ENCODE results near the gene CNPY1.
A peak's percentile ranks its signal among the peaks of the same experiment; 100 is the strongest.

CNPY1 gene

DNA sequence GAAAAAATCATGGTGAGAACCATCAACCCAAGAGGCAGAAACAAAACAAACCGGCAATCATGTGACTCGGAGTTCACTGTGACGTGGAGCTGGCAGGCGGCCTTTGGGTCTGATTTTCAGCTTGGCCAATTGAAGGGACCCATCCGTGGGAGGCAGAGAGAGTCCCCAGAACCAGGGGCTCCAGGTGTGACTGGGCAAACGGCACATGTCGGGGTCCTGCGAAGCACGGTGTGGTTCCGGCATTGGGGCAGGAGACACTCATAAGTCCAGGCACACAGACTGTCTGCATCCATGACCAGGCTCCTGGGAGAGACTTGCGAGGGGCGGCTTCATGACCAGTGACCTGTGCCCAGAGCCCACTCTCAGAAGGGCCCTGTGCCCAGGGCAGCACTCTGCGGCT lies 12.6 kb upstream of the CNPY1 start:
- DNase-seq (ENCODE audit: low read depth in 2 of 2), result no peak

DNA sequence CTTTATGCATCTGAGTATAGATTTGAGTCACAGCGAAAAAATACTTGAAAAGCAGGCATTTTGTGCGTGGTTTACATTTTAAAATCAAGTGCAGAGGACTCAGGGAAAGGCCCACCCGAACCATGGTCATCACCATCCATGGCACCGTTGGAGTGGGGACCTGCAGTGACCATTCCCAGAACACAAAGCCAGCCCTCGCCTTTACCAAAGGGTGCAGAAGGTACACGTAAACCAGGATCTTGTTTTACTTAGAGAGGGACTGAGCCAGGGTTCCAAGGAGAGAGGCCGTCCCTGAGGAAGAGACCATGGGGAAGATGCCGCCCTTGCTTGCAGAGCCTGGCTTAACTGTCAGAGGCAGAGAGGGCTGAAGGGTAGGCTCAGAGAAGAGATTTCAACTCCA lies 12.0 kb upstream of the CNPY1 start:
- DNase-seq (ENCODE audit: low read depth in 2 of 2), result no peak

DNA sequence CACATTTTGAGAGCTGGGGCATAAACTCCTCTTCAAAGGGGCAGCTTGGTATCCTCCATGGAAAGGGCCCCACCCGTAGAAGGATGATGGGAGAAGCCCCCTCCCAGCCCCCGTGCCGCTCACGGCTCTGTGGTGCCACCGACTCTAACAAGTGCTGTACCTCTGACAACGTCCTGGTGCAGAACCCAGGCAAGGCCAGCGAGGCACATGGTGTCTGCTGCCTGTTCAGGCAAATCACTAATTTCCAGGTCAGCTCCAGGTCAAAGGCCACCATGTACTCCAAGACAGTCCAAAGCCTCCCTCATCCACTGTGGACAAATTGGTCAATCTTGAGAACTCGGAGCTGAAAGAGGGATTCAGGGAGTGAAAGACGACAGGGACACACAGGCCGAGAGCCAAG lies 11.4 kb upstream of the CNPY1 start:
- DNase-seq (ENCODE audit: low read depth in 2 of 2), result no peak

DNA sequence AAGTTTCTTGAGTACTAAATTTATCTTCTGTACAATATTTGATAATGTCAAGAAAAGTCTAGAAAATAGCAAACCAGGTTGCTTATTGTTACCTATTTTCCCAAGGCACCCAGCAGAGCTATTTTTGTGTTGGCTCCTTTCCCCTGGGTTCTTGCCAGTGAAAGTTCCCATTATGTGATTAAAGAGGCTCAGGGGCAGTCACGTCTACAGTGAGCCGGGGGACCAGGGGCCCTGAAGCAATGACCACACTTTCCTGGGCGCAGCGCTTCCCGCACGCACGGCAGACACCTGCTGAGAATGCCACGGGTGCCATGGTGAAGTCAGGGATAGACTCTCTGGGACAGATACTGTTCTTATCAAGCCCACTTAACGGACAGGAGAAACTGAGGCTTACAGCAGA lies 10.4 kb upstream of the CNPY1 start:
- DNase-seq (ENCODE audit: low read depth in 2 of 2), result no peak

DNA sequence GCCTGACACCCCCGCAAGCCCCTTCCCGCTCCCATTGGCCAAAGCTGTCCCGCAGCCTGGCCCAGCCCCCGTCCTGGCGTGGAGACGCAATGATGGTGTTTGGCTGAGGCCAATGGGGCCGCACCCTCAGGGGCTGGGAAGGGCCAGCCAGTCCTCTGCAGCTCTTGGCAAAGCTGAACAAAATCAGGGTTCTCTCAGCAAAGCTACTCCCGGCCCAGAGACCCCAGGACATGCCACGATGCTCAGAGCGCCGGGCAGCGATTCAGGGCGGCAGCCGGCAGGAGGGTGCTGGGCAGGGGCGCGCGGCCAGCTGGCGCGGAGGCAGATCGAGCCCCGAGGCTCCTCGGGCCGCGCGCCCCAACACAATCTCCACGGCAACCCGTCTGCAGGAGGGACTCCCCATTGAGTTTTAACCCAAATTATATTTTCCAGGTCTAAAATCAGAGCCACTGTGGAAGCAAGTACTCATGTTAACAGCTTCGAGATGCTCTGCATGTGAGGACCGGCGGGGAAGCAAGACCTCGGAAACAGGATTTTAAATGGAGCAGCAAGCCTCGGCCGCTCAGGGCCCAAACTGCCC lies 8.8 kb upstream of the CNPY1 start:
- DNase-seq (ENCODE audit: low read depth in 2 of 2), result no peak

DNA sequence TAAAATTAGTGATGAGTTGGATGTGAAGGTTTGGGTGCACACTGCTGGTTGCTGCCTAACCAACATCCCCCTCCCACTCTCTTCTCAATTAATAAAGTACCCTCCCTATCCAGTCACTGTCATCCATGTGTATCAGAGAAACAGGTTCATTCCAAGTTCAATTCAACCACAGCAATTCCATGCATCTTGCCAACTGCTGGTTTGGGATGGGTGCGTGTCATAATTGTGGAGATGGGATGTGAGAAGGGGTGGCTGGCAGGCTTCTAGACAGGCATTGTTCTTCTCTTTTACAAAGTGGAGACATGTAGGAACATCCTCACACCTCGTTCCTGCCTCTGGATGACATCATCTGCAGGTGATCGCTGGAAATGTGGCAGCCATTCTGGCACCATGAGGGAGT lies 7.5 kb upstream of the CNPY1 start:
- DNase-seq (ENCODE audit: low read depth in 2 of 2), result no peak

DNA sequence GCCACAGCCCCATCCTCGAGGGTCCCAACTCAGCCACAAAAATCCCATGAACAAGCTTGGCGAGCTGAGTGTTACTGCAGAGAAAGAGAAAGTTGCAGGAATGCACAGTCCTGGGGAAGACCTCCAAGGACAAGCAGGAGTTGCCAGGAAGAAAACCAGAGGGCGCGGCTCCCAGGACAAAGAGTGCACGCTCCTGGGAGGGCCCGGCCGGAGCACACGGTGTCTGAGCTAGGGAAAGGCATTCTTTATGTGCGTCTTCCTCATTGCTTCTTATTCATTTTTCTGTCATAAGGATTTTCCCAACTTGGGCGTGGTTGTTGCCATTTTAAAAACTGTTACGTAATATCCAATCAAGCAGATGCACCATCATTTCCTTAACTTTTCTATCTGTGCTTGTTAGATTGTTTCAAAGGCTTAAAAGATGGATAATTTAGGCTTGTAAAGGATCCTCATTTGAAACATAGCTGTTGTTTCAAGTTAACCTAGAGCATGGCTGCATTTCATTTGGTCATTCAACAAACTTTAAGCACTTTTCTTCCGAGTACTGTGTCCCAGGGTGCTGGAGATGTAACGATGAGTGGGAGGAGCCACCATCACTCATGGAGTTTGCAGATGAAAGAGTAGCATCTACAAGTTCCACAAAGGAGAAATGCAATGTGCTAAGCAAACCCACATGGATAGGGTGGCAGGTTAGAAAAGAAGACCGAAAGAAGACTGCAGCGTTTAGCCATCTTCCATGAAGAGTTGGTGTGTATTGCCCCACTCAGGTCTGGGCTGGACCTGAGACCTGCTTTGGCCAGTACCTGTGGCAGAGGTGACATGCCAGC lies 5.6 kb upstream of the CNPY1 start:
- DNase-seq (ENCODE audit: low read depth in 2 of 2), result no peak

DNA sequence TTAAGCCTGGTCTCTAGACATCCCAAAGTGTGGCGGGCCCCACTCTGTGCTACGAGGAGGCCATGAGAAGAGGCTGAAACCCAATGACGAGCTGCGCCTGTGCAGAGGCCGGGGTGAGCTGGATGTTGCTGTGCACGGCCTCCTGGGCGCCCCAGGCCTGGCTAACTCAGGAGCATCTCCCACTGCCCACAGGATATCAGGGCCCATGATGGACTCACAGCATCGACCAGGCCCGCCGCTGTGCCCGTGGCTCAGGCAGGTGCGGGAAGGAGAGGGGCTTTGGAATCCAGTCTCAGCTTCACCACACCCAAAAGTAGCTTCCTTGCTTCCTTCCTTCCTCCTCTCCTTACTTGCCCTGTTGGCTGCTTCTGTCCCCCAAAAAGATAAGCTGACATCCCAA lies 4.6 kb upstream of the CNPY1 start:
- no peak for DNase-seq (ENCODE audit: low read depth in 2 of 2)

DNA sequence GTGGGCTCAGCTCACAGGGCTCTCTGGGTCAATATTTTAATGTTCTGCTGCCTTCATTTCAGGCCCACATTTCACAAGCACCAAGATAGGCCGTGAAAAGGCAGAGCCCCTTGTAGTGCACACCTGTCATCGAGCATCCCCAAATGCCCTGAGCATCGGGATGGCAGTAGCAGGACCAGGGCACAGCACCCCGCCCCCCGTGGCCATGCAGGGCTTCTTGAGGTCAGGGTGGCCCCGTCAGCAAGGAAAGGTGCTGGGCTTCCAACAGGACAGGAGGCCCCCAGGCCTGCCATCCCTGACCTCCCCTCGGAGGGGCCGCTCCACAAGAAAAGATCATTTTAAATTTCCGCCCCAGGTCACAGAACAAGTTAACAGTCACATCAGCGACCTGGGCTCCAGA lies 2.9 kb upstream of the CNPY1 start:
- DNase-seq (ENCODE audit: low read depth in 2 of 2), result no peak

DNA sequence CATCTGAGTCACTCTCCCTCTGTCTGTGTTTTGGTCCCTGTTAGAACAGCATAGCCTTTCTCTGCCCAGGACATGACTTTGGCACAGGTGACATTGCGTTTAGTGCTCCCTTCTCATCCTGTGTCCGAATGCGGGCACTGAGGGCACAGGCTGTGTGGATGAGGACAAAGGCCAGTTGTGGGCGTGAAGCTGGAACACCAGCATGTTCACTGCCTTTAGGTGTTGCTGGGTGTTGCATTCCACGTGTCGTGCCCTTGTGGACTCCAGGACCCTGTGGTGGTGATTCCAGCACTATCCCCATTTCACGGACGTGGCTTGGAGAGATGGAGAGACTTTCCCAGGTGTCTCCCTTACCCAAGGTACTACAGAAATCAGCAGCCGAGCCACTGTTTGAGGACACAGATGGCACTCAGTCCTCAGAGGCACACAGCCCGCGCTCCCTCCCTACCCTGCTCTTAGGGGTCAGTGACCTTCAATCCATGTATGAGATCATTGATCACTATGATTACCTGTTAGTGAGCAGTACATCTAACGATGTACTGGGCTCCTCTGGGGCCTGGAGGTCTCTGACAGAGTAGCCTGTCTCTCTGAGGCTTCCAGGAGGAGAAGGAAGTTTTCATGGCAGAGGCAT lies 917 bp upstream of the CNPY1 start:
- no peak for DNase-seq (ENCODE audit: low read depth in 2 of 2)

DNA sequence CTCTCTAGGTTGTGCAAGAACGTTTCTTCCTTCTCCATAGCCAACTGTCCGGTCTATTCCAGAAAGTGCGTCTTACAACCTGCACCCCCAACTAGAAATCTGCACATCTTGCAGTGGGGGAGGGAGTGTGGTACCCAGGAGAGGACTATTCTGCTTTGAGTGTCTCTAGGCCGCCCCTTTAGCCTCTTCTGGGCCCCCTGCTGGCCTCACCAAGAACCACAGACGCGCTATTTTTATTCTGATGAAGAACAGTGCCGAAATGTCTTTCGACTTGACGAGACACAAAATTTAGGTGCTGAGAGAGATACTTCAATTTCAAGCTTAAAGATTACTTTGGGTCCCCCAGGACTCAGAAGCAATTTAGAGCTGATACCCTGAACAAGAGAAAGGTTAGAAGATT lies 1.0 kb downstream of the CNPY1 start:
- no peak for DNase-seq (ENCODE audit: low read depth in 2 of 2)

DNA sequence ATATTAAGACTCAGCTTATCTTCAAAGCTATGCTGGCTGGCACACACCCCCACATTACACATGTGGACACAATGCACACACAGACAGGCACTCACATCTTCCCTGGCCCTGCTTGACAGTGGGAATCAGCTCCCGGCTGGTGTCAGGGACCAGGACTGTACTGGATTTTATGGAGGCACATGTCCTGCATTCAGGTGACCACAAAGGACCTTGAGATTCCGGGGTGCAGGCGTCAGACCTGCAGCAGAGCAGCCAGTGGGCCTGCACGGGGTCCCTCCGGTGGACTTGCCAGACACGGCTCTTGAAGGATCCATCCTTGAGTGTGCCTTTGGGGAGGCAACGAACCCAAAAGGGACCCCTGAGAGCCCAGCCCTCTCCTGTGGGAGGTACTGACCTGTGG lies 1.9 kb downstream of the CNPY1 start:
- DNase-seq (ENCODE audit: low read depth in 2 of 2), result no peak

DNA sequence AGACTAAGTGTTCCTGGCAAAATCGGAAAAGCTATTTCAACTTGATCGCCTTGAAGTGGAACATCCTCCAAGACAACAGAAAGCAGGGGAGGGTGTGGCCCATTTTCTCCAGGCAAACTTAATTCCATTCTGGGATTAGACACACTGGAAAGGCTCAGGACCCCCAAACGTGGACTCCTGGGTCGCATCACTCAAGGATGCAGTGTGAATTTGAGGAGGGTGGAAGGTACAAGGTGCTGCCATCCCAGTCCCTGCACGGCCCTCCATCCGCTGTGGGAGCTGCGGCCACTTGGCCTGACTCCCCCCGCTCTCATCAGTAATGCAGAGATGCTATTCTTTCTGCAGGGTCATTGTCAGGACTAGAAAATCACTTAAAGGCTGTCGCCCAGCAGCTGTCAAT lies 2.4 kb downstream of the CNPY1 start:
- no peak for DNase-seq (ENCODE audit: low read depth in 2 of 2)

DNA sequence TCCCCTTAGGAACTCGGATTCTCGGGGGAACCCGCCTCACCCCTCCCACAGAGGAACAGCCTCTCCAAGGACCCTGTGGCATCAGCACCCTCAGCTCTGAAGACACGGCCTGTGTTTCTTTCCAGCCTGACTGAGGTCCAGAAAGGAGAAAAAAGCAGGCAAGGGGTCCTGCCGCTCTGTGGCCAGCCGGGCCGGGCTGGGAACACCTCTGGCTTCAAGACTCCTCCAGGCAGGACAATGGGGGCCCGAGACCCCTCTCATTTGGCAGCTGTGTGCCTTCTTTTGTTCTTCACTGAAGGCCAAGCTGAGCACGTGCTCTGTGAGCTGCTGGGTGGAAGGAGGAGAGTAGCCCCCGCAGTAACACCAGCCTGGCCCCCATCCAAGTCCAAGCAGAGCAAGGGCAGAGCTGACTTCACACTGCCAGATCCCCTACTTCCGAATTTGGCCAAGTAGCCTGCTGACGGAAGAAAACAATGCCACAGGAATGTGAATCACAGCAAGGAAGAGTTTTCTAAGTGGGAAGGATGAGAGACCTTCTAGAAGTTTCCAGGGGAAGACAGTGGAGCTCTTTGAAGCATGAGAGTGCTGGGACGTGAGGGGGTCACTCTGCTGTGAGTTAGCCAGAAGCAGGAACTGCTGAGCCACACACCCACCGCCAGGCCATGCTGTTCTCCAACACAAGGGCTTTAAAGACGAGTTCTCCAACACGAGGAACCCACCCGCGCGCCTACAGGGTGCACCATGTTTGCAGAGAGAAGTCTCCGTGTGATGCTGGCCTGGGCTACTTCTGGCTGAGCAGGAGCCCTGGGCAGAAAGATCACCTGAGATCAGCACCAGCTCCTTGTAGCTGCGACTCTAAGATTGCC lies 3.1 kb downstream of the CNPY1 start:
- DNase-seq (ENCODE audit: low read depth in 2 of 2), result no peak

DNA sequence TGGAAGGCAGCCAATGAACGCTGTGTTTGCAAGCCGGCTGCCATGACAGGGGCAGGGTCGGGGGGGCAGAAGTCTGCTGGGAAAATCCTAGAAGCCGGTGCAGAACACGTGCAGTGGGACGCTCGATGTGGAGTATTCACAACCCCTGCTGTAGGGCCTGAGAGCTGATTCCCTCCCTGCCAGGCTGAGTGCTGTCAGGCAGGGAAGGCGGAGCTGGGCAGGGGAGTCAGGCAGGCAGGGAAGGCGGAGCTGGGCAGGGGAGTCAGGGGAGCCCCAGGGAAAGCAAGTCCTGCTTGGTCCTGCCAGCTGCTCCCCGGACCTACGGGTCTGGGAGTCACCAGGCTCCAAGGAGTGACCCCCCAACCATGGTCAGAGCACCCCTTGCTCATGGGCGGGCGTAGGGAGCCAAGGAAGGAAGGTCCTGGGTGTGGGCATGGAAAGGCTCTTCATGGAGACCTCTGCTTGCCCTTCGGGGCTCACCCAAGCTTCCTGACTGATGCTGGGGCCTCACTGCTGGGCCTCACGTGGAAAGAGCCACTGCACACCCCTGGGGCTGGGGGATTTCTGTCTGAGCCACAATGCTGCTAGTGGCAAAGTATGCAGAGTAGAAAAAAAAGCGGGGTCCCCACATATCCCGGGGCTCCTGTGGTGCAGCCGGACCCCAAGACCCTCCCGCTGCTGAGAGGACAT lies 4.2 kb downstream of the CNPY1 start:
- no peak for DNase-seq (ENCODE audit: low read depth in 2 of 2)

DNA sequence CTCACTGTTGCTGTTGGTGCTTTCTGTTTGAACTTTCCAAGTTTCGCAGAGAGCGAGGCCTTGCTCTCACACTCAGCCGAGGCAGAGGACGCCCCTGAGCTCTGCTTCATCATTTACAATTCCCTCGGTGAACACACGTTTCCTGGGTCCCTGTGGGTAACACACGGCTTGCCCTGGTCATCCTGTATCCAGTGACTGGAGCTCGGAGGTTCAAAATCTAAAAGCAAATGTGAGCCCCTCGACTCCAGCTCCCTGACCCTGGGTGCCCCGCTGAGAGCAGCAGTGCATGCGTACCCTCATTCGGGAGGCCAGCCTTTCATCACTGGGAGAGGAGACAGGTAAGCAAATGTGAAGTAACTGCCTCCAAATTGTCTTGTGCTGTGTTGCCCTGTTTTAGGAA lies 5.8 kb downstream of the CNPY1 start:
- DNase-seq (ENCODE audit: low read depth in 2 of 2), result no peak

DNA sequence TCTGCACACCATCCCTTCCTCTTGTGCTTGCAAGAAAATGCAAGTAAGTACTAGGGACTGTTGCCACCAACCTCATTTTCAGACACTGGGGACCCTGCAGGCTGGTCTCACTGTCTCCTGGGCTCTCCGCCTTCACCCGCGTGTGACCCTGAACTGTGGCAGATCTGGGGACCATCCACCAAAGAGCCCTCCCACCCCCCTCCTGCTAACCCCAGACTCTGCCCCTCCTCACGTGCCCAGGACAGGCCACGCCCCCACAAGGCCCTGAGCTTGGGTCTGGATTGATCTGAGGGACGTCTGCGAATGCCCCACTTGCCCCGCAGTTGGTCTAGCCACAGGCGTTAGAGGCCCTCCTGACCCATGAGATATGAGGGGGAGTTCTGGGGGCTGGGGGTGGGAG lies 8.1 kb downstream of the CNPY1 start:
- no peak for DNase-seq (ENCODE audit: low read depth in 2 of 2)

DNA sequence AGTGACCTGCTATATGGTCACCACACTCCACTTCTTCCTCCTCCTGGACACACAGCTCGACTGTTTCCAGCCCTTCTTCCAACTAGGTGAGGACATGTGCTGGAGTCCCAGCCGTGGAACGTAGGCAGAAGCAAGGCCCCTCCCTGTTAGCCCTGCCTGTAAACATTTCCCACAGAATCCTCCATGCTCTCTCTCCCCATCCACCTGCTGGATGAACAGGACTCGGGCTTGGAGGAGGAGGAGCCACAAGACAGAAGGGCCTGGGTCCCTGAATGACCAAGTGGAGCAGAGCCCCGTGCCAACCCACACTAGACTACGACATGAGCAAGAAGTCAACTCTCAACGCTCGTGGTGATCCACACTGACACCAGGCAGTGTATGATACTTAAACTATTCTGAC lies 9.9 kb downstream of the CNPY1 start:
- no peak for DNase-seq (ENCODE audit: low read depth in 2 of 2)

DNA sequence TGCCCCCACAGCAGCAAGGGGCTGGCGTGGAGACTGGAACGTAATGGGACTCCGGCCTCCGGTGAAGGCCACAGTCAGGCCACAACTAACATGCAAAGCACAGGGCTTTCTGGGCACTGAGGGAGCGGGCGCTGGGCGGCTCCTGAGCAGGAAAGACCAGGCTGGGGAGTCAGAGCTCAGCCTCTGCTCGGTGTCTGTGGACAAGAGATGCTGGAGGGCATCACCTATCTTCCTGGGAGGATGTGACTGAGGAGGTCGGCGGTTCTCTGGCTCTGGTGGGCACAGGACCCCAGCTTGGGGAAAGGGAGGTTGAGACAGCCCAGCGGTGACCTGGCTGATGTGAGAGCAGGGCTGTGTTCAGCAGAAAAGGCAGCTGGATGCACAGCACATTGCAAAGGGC lies 11.7 kb downstream of the CNPY1 start:
- no peak for DNase-seq (ENCODE audit: low read depth in 2 of 2)

DNA sequence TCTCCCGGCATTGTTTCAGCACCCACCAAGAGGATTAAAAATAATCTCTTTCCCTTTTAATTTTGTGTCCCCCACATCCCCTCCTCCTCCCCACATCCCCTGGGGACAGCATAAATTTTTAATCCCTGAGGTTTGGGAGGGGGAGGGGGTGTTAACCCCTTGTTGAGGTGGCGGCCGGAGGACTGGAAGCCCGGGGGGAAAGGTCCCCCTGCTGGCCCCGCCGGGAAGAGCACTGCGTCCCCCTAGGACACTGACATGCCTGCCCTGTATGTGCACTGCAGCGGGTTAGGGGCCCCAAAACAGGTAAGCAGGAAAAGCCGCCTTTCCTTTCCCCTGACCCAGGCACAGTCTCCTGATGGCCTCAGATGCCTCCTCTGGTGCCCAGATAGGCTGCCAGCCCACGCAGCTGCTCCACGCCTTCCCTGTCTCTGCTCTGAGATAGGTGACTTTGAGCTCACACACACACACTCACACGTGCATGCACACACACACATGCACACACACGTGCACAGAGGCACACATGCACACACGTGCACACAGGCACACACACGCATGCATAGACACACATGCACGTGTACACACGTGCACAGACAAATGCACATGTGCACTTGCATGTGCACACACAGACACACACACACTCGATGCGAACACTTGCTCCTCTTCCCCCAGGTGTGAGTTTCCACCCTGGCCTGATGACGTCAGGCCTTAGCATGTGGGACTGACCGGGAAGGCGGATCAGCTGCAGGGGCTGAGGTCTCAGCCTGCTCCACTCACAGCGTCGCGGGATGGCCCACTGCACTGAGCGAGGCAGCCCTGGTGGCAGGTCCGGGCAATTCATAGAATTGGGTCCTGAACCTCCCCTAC lies 12.3 kb downstream of the CNPY1 start:
- DNase-seq (ENCODE audit: low read depth in 2 of 2), result peak; percentile 25 to 27
